ENCODE measurements around the gene IPMK. TPM values are rescaled to one million over a fixed set of nuclear protein-coding genes. Genes with fewer than 3 reads are reported as not detected.

IPMK gene
- total RNA-seq, 2 donors from 2014 or later, result 3.1 to 4.6 TPM

- intact Hi-C loops (cut with DNase I), result no loop called here
Observed at GRCh38 chr10:58268946-58269781, 1.5 kb upstream of the IPMK start, which contains the start of gene CISD1. CISD1 (plus strand) TSS chr10:58269162; CDS start chr10:58269274, 112 bp downstream.

DNA sequence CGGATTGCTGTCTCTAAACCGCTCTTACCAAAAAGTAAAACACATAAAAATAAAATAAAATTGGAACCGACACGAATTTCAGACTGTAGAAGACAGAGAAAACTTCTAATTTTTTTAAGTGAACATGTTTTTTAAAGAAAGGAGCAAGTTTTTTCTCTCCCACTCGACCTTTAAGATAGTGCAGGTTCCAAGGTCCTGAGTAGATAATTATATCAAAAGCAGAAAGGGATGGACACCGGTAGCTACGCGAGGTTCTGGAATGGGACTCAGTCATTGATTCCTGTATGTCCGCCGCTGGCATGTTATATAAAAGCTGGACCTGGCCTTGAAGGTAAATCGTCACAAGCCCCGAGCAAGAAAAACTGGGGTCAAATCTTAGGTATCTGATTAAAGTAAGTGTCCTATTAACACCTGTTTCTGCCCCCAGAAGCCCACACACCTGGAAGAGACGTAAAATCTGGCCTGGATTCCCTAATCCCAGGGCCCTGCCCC, 806 bp upstream of the IPMK start:
- DNase-seq (no peak), ATAC-seq (peak; percentile 7)
- H3K27ac ChIP-seq, result peak overlapping the region; percentile 96 to 99 (median 97)
- no peaks in the 10 kb centered on the region for H3K36me3 ChIP-seq (replicated peaks in 1 of 2; ENCODE audit: insufficient read depth in 1 of 2, low read depth in 2 of 2)
- 0 to 1% methylated on average over 13 of the region's 13 CpGs for WGBS, 2 donors
- no peak for TF ChIP-seq POLR2A (IDR thresholded peaks at IDR 0.05)
- no peak for TF ChIP-seq CTCF (IDR thresholded peaks at IDR 0.05)
- peak overlapping the region in 1 of 2 donors; percentile 16 for H3K4me3 ChIP-seq
- H3K9me3 ChIP-seq, result no peaks in the 10 kb centered on the region
- intact Hi-C loops (cut with DNase I), result no loop called here
- H3K27me3 ChIP-seq, result no peaks in the 10 kb centered on the region
- peaks cover 29% of the 10 kb centered on the region for H3K4me1 ChIP-seq

More at GRCh38 chr10:58268946-58269781, 1.5 kb upstream of the IPMK start, which contains the start of gene CISD1:
- Histone ChIP-seq H3K9me3 (no peaks in the 10 kb centered on the region), H3K36me3 (replicated peaks in 1 of 2; ENCODE audit: insufficient read depth in 1 of 2, low read depth in 2 of 2) (no peaks in the 10 kb centered on the region), H3K4me3 (peak within 1 kb of the TSS; percentile 16 to 88), H3K27me3 (no peaks in the 10 kb centered on the region), H3K4me1 (peaks cover 25% of the 10 kb centered on the region), H3K27ac (peak within 1 kb of the TSS; percentile 96 to 99 (median 97))
- WGBS, 2 donors, result 0 to 1% methylated on average over 40 to 66 of the region's 66 CpGs
- TF ChIP-seq CTCF (IDR thresholded peaks at IDR 0.05) (no peak), POLR2A (IDR thresholded peaks at IDR 0.05) (peak; percentile 65 to 89 (median 86))
- DNase-seq (peak; percentile 97 to 99 (median 99)), ATAC-seq (peak; percentile 85)

- Histone ChIP-seq H3K27me3 (no peaks in the 10 kb centered on the region), H3K27ac (peak overlapping the region; percentile 96 to 99 (median 97)), H3K36me3 (replicated peaks in 1 of 2; ENCODE audit: insufficient read depth in 1 of 2, low read depth in 2 of 2) (no peaks in the 10 kb centered on the region), H3K4me1 (peaks cover 29% of the 10 kb centered on the region), H3K9me3 (no peaks in the 10 kb centered on the region), H3K4me3 (peak overlapping the region; percentile 47 to 99)
- intact Hi-C loops (cut with DNase I), result no loop called here
- TF ChIP-seq POLR2A (IDR thresholded peaks at IDR 0.05), result peak in 2 of 3 donors; percentile 55 to 71
- no peak for TF ChIP-seq CTCF (IDR thresholded peaks at IDR 0.05)
- 1% methylated on average over 21 to 45 of the region's 53 CpGs for WGBS, 2 donors
- ATAC-seq, result peak; percentile 27
- peak; percentile 61 to 78 (median 68) for DNase-seq
Observed at GRCh38 chr10:58266826-58267712, 625 bp downstream of the IPMK start.

GRCh38 chr10:58266003-58266825, 1.5 kb downstream of the IPMK start:
- ATAC-seq (no peak), DNase-seq (peak in 2 of 4 donors; percentile 23 to 49)
- Histone ChIP-seq H3K4me3 (peak overlapping the region in 1 of 2 donors; percentile 99), H3K27ac (peak overlapping the region; percentile 96 to 99 (median 97)), H3K4me1 (peaks cover 29% of the 10 kb centered on the region), H3K9me3 (no peaks in the 10 kb centered on the region), H3K36me3 (replicated peaks in 1 of 2; ENCODE audit: insufficient read depth in 1 of 2, low read depth in 2 of 2) (no peaks in the 10 kb centered on the region), H3K27me3 (no peaks in the 10 kb centered on the region)
- 1 to 2% methylated on average over 14 of the region's 14 CpGs for WGBS, 2 donors
- intact Hi-C loops (cut with DNase I), result no loop called here
- TF ChIP-seq POLR2A (IDR thresholded peaks at IDR 0.05) (no peak), CTCF (IDR thresholded peaks at IDR 0.05) (peak in 1 of 7 experiments; percentile 2)

Measured in body of pancreas (tissue), 4 donors.